ENCODE results near the gene TJP1. TPM values are rescaled to one million over a fixed set of nuclear protein-coding genes. Genes with fewer than 3 reads are reported as not detected.
"Not testable (repeated sequence)": the region's sequence is repeated elsewhere in the genome, so short reads cannot be mapped to it uniquely, and the experiment has no call there.

The TJP1 gene
- total and polyA plus RNA-seq, 9 of the 15 experiments (the other 6 are each of a cell fraction or from before 2014, with no cell fraction given), result 9.1 to 39.3 (median 28.0) TPM

DNA sequence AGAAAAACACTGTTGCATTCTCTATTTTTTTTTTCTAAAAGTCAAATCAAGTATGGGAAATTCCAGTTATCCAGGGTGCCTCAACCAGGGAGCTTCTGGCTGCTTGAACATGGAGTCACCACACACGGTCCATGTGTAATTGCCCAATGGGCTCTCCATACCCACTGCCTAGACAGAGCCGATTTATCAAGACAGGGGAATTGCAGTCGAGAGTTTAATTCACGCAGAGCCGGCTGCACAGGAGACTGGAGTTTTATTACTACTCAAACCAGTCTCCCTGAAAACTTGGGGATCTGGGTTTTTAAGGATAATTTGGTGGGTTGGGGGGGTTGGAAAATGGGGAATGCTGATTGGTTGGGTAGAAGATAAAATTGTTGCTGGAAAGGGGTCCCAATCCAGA lies 149.8 kb downstream of the TJP1 start:
- in situ Hi-C loops (cut with MboI) (no loop called here), intact Hi-C loops (cut with micrococcal nuclease) (no loop called here)
- TF ChIP-seq DIDO1 (tag; IDR thresholded peaks at IDR 0.05; ENCODE audit: low read depth) (no peak), NCOA4 (IDR thresholded peaks at IDR 0.05; ENCODE audit: partially characterized antibody) (no peak)
- TF ChIP-seq, protein P1, sequence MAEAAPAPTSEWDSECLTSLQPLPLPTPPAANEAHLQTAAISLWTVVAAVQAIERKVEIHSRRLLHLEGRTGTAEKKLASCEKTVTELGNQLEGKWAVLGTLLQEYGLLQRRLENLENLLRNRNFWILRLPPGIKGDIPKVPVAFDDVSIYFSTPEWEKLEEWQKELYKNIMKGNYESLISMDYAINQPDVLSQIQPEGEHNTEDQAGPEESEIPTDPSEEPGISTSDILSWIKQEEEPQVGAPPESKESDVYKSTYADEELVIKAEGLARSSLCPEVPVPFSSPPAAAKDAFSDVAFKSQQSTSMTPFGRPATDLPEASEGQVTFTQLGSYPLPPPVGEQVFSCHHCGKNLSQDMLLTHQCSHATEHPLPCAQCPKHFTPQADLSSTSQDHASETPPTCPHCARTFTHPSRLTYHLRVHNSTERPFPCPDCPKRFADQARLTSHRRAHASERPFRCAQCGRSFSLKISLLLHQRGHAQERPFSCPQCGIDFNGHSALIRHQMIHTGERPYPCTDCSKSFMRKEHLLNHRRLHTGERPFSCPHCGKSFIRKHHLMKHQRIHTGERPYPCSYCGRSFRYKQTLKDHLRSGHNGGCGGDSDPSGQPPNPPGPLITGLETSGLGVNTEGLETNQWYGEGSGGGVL (CRISPR knock-in tag; IDR thresholded peaks at IDR 0.05), result no peak
- DNase-seq (ENCODE audit: extremely low read depth in 1 of 4, low spot score in 3 of 4), result no peak
- peaks cover 4 to 5% of the 10 kb centered on the region in 2 experiments; a peak in 3 of 5 replicates for H3K27me3 ChIP-seq (ENCODE audit: control insufficient read depth in 2 of 2, insufficient read depth in 2 of 2, low read length in 2 of 2)
- H3K36me3 ChIP-seq (ENCODE audit: control insufficient read depth, insufficient read depth, low read length), result no peaks in the 10 kb centered on the region
- ATAC-seq, result no peak
- no TSS peak for BruUV-seq (replicated peaks)
- H3K27ac ChIP-seq (ENCODE audit: extremely low read depth, low read depth, low read length), result no peak overlapping the region
- 41% methylated on average over 5 of the region's 5 CpGs for WGBS (ENCODE audit: insufficient coverage, low coverage, missing lambda C conversion rate)
- no peaks in the 10 kb centered on the region for H3K79me2 ChIP-seq (ENCODE audit: control insufficient read depth, insufficient read depth, low read length)
- no peak for FAIRE-seq
- H3K9me1 ChIP-seq (ENCODE audit: control insufficient read depth, insufficient read depth, low read length), result no peaks in the 10 kb centered on the region
- POLR2A ChIA-PET, result no interaction called here
- H3K9me3 ChIP-seq (replicated peaks; ENCODE audit: control insufficient read depth, insufficient read depth, low read depth, low read length), result no peaks in the 10 kb centered on the region
- H3K4me3 ChIP-seq, result no peak overlapping the region
- H4K20me1 ChIP-seq (replicated peaks; ENCODE audit: control insufficient read depth, insufficient read depth, low read length), result no peaks in the 10 kb centered on the region
- CTCF ChIA-PET (ENCODE audit: low intra/inter-chr PET ratio), result no interaction called here
- H3K4me2 ChIP-seq (ENCODE audit: insufficient read depth, low read length), result no peak overlapping the region
- peaks cover 14 to 18% of the 10 kb centered on the region in 2 experiments for H3K4me1 ChIP-seq (replicated peaks in 1 of 2; ENCODE audit: control insufficient read depth in 2 of 2, insufficient read depth in 2 of 2, low read length in 2 of 2)
- no peak overlapping the region for H3K9ac ChIP-seq (ENCODE audit: insufficient read depth in 1 of 2, low read depth in 2 of 2, low read length in 2 of 2)
- peak overlapping the region; percentile 74; the same call in 1 of the 2 replicates for H2AFZ ChIP-seq (ENCODE audit: low read depth, low read length)

GRCh38 chr15:29672046-29672445 lies 150.2 kb downstream of the TJP1 start:
- H3K27me3 ChIP-seq (ENCODE audit: control insufficient read depth in 2 of 2, insufficient read depth in 2 of 2, low read length in 2 of 2); FAIRE-seq; H3K4me2 ChIP-seq (ENCODE audit: insufficient read depth, low read length); BruUV-seq (replicated peaks); POLR2A ChIA-PET; H3K36me3 ChIP-seq (ENCODE audit: control insufficient read depth, insufficient read depth, low read length); H3K4me3 ChIP-seq; ATAC-seq; H3K9ac ChIP-seq (ENCODE audit: insufficient read depth in 1 of 2, low read depth in 2 of 2, low read length in 2 of 2); H3K79me2 ChIP-seq (ENCODE audit: control insufficient read depth, insufficient read depth, low read length); intact Hi-C loops (cut with micrococcal nuclease); H4K20me1 ChIP-seq (replicated peaks; ENCODE audit: control insufficient read depth, insufficient read depth, low read length); CTCF ChIA-PET (ENCODE audit: low intra/inter-chr PET ratio); H3K27ac ChIP-seq (ENCODE audit: extremely low read depth, low read depth, low read length); H3K9me1 ChIP-seq (ENCODE audit: control insufficient read depth, insufficient read depth, low read length); DNase-seq (ENCODE audit: extremely low read depth in 1 of 4, low spot score in 3 of 4); H3K9me3 ChIP-seq (replicated peaks; ENCODE audit: control insufficient read depth, insufficient read depth, low read depth, low read length); in situ Hi-C loops (cut with MboI): not testable (repeated sequence)
- peak overlapping the region; percentile 74; the same call in 1 of the 2 replicates for H2AFZ ChIP-seq (ENCODE audit: low read depth, low read length)
- H3K4me1 ChIP-seq (replicated peaks in 1 of 2; ENCODE audit: control insufficient read depth in 2 of 2, insufficient read depth in 2 of 2, low read length in 2 of 2), result peaks cover 14 to 18% of the 10 kb centered on the region in 2 experiments
- WGBS (ENCODE audit: insufficient coverage, low coverage, missing lambda C conversion rate), result 52% methylated on average over 7 of the region's 7 CpGs
